Measurements from ENCODE around the gene TBL2. TPM values are rescaled to one million over a fixed set of nuclear protein-coding genes. Genes with fewer than 3 reads are reported as not detected.

Gene TBL2
- polyA plus RNA-seq, 2 of the 4 experiments (the other 2 are of a cell fraction): 34.4 to 46.4 TPM

- ChIA-PET POLR2A (no interaction called here), CTCF (no interaction called here)
- H3K9me3 ChIP-seq: no peaks in the 10 kb centered on the region
- peaks cover 16% of the 10 kb centered on the region for H3K4me1 ChIP-seq
- no peak overlapping the region for H3K4me2 ChIP-seq
- no peak for TF ChIP-seq HOXB5 (CRISPR knock-in tag; IDR thresholded peaks at IDR 0.05)
- TF ChIP-seq HEYL (CRISPR knock-in tag; IDR thresholded peaks at IDR 0.05): no peak
- TF ChIP-seq BCL3 (IDR thresholded peaks at IDR 0.05): no peak
- no peak for TF ChIP-seq GATA3 (IDR thresholded peaks at IDR 0.05; ENCODE audit: borderline replicate concordance)
- TF ChIP-seq KDM5A (IDR thresholded peaks at IDR 0.05): no peak
- TF ChIP-seq RNF2 (IDR thresholded peaks at IDR 0.05; ENCODE audit: borderline replicate concordance, low read depth): no peak
- TF ChIP-seq POLR2A (IDR thresholded peaks at IDR 0.05; ENCODE audit: low read length): no peak
- TF ChIP-seq CBX8 (IDR thresholded peaks at IDR 0.05): no peak
- no peak for TF ChIP-seq HOXA7 (CRISPR knock-in tag; IDR thresholded peaks at IDR 0.05)
- TF ChIP-seq ZFP36 (IDR thresholded peaks at IDR 0.05; ENCODE audit: borderline replicate concordance, partially characterized antibody): no peak
- no peak for TF ChIP-seq ESRRA (IDR thresholded peaks at IDR 0.05; ENCODE audit: borderline replicate concordance, low read length)
- no peak for TF ChIP-seq EHMT2 (IDR thresholded peaks at IDR 0.05; ENCODE audit: low read depth)
- no peak for TF ChIP-seq NR3C1 (IDR thresholded peaks at IDR 0.05)
- H3K27ac ChIP-seq: no peak overlapping the region
- H3K4me3 ChIP-seq: no peak overlapping the region
- ATAC-seq (no peak), DNase-seq (ENCODE audit: low read depth in 1 of 2, low spot score in 1 of 2) (no peak), FAIRE-seq (no peak)
- 99% methylated on average over 5 of the region's 9 CpGs for whole genome bisulfite sequencing (ENCODE audit: missing lambda C conversion rate)
Observed at GRCh38 chr7:73573276-73573675, 5.1 kb downstream of the TBL2 start.

GRCh38 chr7:73572767-73573186, 5.6 kb downstream of the TBL2 start:
- Histone ChIP-seq H3K4me1 (peaks cover 16% of the 10 kb centered on the region), H3K4me3 (no peak overlapping the region), H3K9me3 (no peaks in the 10 kb centered on the region), H3K4me2 (no peak overlapping the region), H3K27ac (no peak overlapping the region)
- ChIA-PET CTCF (no interaction called here), POLR2A (no interaction called here)
- FAIRE-seq (no peak), DNase-seq (ENCODE audit: low read depth in 1 of 2, low spot score in 1 of 2) (no peak), ATAC-seq (no peak)
- 82% methylated on average over 6 of the region's 6 CpGs for WGBS (ENCODE audit: missing lambda C conversion rate)
- TF ChIP-seq EP300 (IDR thresholded peaks at IDR 0.05): no peak
- TF ChIP-seq ZC3H11A (IDR thresholded peaks at IDR 0.05): no peak
- no peak for TF ChIP-seq CBX8 (IDR thresholded peaks at IDR 0.05)
- no peak for TF ChIP-seq HOXB13 (CRISPR knock-in tag; IDR thresholded peaks at IDR 0.05; ENCODE audit: low read depth)
- TF ChIP-seq TP53 (CRISPR knock-in tag; IDR thresholded peaks at IDR 0.05): no peak
- TF ChIP-seq FOSL2 (IDR thresholded peaks at IDR 0.05): no peak
- no peak for TF ChIP-seq FOSL2 (CRISPR knock-in tag; IDR thresholded peaks at IDR 0.05)

- H3K4me1 ChIP-seq: peaks cover 1% of the 10 kb centered on the region; the same call in 1 of the 3 replicates
- no peak overlapping the region for H3K27ac ChIP-seq
- 86% methylated on average over 10 of the region's 10 CpGs for WGBS (ENCODE audit: missing lambda C conversion rate)
- no peak for FAIRE-seq
- no peak overlapping the region for H3K4me2 ChIP-seq
- no peak for ATAC-seq
- no peak overlapping the region for H3K4me3 ChIP-seq
- ChIA-PET CTCF (interaction anchor here (0.6 kb wide), 1 partner anchor 197 kb away, joined by 3 read pairs; no protein-coding TSS in a partner anchor), POLR2A (no interaction called here)
- DNase-seq (ENCODE audit: low read depth in 1 of 2, low spot score in 1 of 2): no peak
- TF ChIP-seq RAD21 (conservative IDR thresholded peaks at IDR 0.05 in 1 of 2, IDR thresholded peaks at IDR 0.05 in 1 of 2) (no peak), MAX (IDR thresholded peaks at IDR 0.05) (no peak), REST (IDR thresholded peaks at IDR 0.05) (no peak), USF2 (IDR thresholded peaks at IDR 0.05) (no peak), MAZ (IDR thresholded peaks at IDR 0.05; ENCODE audit: borderline replicate concordance, low read depth, low read length) (no peak), POLR2A (IDR thresholded peaks at IDR 0.05; ENCODE audit: low read length) (no peak), RNF2 (IDR thresholded peaks at IDR 0.05; ENCODE audit: borderline replicate concordance, low read depth) (no peak)
- H3K9me3 ChIP-seq: no peaks in the 10 kb centered on the region
Observed at GRCh38 chr7:73570977-73571376, 7.4 kb downstream of the TBL2 start.

All from A549 (cell line).